ENCODE measurements around the gene MRPL45. TPM values are rescaled to one million over a fixed set of nuclear protein-coding genes. Genes with fewer than 3 reads are reported as not detected.

The MRPL45 gene
- total and polyA plus RNA-seq, 2 of the 13 experiments (the other 11 are each of a cell fraction or from before 2014, with no cell fraction given), result 89.5 to 157 TPM

DNA sequence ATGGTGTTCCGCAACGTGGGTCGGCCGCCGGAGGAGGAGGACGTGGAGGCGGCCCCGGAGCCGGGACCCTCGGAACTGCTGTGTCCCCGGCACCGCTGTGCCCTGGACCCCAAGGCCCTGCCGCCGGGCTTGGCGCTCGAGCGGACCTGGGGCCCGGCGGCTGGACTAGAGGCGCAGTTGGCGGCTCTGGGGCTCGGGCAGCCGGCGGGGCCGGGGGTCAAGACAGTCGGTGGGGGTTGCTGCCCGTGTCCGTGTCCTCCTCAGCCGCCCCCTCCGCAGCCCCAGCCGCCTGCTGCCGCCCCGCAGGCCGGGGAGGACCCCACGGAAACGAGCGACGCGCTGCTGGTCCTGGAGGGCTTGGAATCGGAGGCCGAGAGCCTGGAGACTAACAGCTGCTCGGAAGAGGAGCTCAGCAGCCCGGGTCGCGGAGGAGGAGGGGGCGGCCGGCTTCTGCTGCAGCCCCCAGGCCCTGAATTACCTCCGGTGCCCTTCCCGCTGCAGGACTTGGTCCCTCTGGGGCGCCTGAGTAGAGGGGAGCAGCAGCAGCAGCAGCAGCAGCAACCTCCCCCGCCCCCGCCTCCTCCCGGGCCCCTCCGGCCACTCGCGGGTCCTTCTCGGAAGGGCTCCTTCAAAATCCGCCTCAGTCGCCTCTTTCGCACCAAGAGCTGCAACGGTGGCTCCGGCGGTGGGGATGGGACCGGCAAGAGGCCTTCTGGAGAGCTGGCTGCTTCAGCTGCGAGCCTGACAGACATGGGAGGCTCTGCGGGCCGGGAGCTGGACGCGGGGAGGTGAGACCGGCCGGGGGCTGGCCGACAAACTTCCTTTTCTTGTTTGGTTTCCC, 55.5 kb downstream of the MRPL45 start (continued):
- TF ChIP-seq HMGXB4 (CRISPR knock-in tag; IDR thresholded peaks at IDR 0.05; ENCODE audit: borderline replicate concordance in 1 of 2, low read depth in 1 of 2), result peak; percentile 33 to 54; a peak in 2 of 4 replicates
- TF ChIP-seq PATZ1 (CRISPR knock-in tag; IDR thresholded peaks at IDR 0.05), result peak; percentile 23; the same call in 1 of the 2 replicates
- TF ChIP-seq PAX8 (CRISPR knock-in tag; IDR thresholded peaks at IDR 0.05; ENCODE audit: borderline replicate concordance), result no peak
- TF ChIP-seq ZNF292 (CRISPR knock-in tag; IDR thresholded peaks at IDR 0.05; ENCODE audit: borderline replicate concordance, low read depth), result peak; percentile 68; the same call in 1 of the 2 replicates
- 0 out of 2 replicates have a peak, but pooled peaks have one; percentile 33 for TF ChIP-seq IRF2 (CRISPR knock-in tag; IDR thresholded peaks at IDR 0.05)
- TF ChIP-seq KDM5B (CRISPR knock-in tag; IDR thresholded peaks at IDR 0.05; ENCODE audit: borderline replicate concordance), result peak; percentile 30; the same call in 1 of the 2 replicates
- no peak for TF ChIP-seq MIXL1 (CRISPR knock-in tag; IDR thresholded peaks at IDR 0.05)
- 0 out of 2 replicates have a peak, but pooled peaks have one; percentile 18 for TF ChIP-seq ZNF816 (CRISPR knock-in tag; IDR thresholded peaks at IDR 0.05; ENCODE audit: borderline replicate concordance)
- TF ChIP-seq ZGPAT (CRISPR knock-in tag; IDR thresholded peaks at IDR 0.05), result peak; percentile 34; the same call in 1 of the 2 replicates
- TF ChIP-seq, protein P1, sequence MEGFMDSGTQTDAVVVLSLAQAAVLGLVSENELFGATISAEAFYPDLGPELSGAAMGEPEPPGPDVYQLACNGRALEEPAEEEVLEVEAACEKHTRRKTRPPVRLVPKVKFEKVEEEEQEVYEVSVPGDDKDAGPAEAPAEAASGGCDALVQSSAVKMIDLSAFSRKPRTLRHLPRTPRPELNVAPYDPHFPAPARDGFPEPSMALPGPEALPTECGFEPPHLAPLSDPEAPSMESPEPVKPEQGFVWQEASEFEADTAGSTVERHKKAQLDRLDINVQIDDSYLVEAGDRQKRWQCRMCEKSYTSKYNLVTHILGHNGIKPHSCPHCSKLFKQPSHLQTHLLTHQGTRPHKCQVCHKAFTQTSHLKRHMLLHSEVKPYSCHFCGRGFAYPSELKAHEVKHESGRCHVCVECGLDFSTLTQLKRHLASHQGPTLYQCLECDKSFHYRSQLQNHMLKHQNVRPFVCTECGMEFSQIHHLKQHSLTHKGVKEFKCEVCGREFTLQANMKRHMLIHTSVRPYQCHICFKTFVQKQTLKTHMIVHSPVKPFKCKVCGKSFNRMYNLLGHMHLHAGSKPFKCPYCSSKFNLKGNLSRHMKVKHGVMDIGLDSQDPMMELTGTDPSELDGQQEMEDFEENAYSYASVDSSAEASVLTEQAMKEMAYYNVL (CRISPR knock-in tag; IDR thresholded peaks at IDR 0.05; ENCODE audit: borderline replicate concordance), result peak; percentile 52; the same call in 1 of the 2 replicates
- TF ChIP-seq KLF6 (CRISPR knock-in tag; IDR thresholded peaks at IDR 0.05), result peak; percentile 54; the same call in 1 of the 2 replicates
- peak; percentile 29 for TF ChIP-seq ZFX (CRISPR knock-in tag; IDR thresholded peaks at IDR 0.05; ENCODE audit: low read depth)
- peak; percentile 88 for TF ChIP-seq ZNF446 (CRISPR knock-in tag; IDR thresholded peaks at IDR 0.05)
- 0 out of 2 replicates have a peak, but pooled peaks have one; percentile 60 for TF ChIP-seq ZNF678 (CRISPR knock-in tag; IDR thresholded peaks at IDR 0.05)
- TF ChIP-seq KLF15 (CRISPR knock-in tag; IDR thresholded peaks at IDR 0.05; ENCODE audit: borderline replicate concordance), result no peak
- peak; percentile 25; the same call in 1 of the 2 replicates for TF ChIP-seq TSC22D2 (CRISPR knock-in tag; IDR thresholded peaks at IDR 0.05; ENCODE audit: borderline replicate concordance)
